GM23338 (cell line): ENCODE measurements around the gene RAB7B. TPM values are rescaled to one million over a fixed set of nuclear protein-coding genes. Genes with fewer than 3 reads are reported as not detected.
A peak's percentile ranks its signal among the peaks of the same experiment; 100 is the strongest.

Experiments used
- ATAC-seq: fragments of 200-7000 bp; cut with Tn5 transposase; 3 replicates; pipeline ENCODE4 v1.9.1; 2020
- DNase-seq: peaks from one replicate; pipeline ENCODE4 v3.0.0-alpha.2; 2015; ENCODE audit warnings: low spot score
- H2AFZ ChIP-seq: fragments of 200-600 bp; sonication (generic); 2 replicates; pipeline ENCODE4 v1.8.0; 2016; ENCODE audit warnings: antibody characterized with exemption, mild to moderate bottlenecking, moderate library complexity
- H3F3A ChIP-seq: fragments of 200-600 bp; sonication (generic); replicated peaks from 2 replicates; pipeline ENCODE4 v1.8.0; 2017; ENCODE audit warnings: antibody characterized with exemption, mixed run types, low read depth
- H3K27ac ChIP-seq: fragments of 200-600 bp; sonication (generic); 2 replicates; pipeline ENCODE4 v1.6.1; 2016; ENCODE audit warnings: low read depth
- H3K27me3 ChIP-seq: fragments of 200-600 bp; sonication (generic); 2 replicates; pipeline ENCODE4 v1.8.0; 2016; ENCODE audit warnings: mild to moderate bottlenecking, mixed run types, moderate library complexity; ENCODE audit not compliant: insufficient read depth
- H3K36me3 ChIP-seq: fragments of 200-600 bp; sonication (generic); 2 replicates; pipeline ENCODE4 v1.8.0; 2016; ENCODE audit warnings: mild to moderate bottlenecking; ENCODE audit not compliant: insufficient read depth
- H3K4me1 ChIP-seq: fragments of 200-600 bp; sonication (generic); 2 replicates; pipeline ENCODE4 v1.8.0; 2016; ENCODE audit warnings: mild to moderate bottlenecking, moderate library complexity; ENCODE audit not compliant: insufficient read depth
- H3K4me2 ChIP-seq: fragments of 200-600 bp; sonication (generic); 2 replicates; pipeline ENCODE4 v1.7.1; 2017; ENCODE audit warnings: mixed run types
- H3K4me3 ChIP-seq: fragments of 200-600 bp; sonication (generic); 2 replicates; pipeline ENCODE4 v1.6.1; 2016; ENCODE audit warnings: mixed run types
- H3K79me2 ChIP-seq: fragments of 200-600 bp; sonication (generic); replicated peaks from 2 replicates; pipeline ENCODE4 v1.8.0; 2017; ENCODE audit warnings: mild to moderate bottlenecking; ENCODE audit not compliant: insufficient read depth
- H3K9me2 ChIP-seq: fragments of 200-600 bp; sonication (generic); 2 replicates; pipeline ENCODE4 v1.8.0; 2017; ENCODE audit not compliant: insufficient read depth
- H4K20me1 ChIP-seq: fragments of 200-600 bp; sonication (generic); replicated peaks from 2 replicates; pipeline ENCODE4 v1.8.0; 2017; ENCODE audit warnings: mild to moderate bottlenecking; ENCODE audit not compliant: insufficient read depth
- H3K27ac Mint-ChIP-seq: 2 replicates; pipeline ENCODE4 v1.8.0; 2020; ENCODE audit warnings: inconsistent platforms, mild to moderate bottlenecking, moderate library complexity, mixed read lengths
- H3K27me3 Mint-ChIP-seq: 3 replicates; pipeline ENCODE4 v1.8.0; 2022; ENCODE audit warnings: low read depth, mild to moderate bottlenecking, moderate library complexity, mixed read lengths, inconsistent platforms; ENCODE audit not compliant: insufficient read depth, poor library complexity
- H3K36me3 Mint-ChIP-seq: 3 replicates; pipeline ENCODE4 v1.8.0; 2021; ENCODE audit warnings: low read depth, mild to moderate bottlenecking, inconsistent platforms, moderate library complexity, mixed read lengths
- H3K4me1 Mint-ChIP-seq: 3 replicates; pipeline ENCODE4 v1.8.0; 2020; ENCODE audit warnings: mild to moderate bottlenecking, inconsistent platforms, mixed read lengths
- H3K4me3 Mint-ChIP-seq: 3 replicates; pipeline ENCODE4 v1.8.0; 2021; ENCODE audit warnings: moderate library complexity, mild to moderate bottlenecking, inconsistent platforms, mixed read lengths
- H3K9me3 Mint-ChIP-seq: 3 replicates; pipeline ENCODE4 v1.8.0; 2020; ENCODE audit warnings: moderate library complexity, mild to moderate bottlenecking, inconsistent platforms, mixed read lengths
- CREB1 ChIP-seq: fragments of 250-450 bp; sonication (Bioruptor Pico); IDR thresholded peaks from 2 replicates; pipeline ENCODE4 v1.5.0; 2020; ENCODE audit warnings: low read depth, mild to moderate bottlenecking, moderate library complexity
- CTCF ChIP-seq, 2 experiments: fragments of 200-600 bp in 1 of 2; sonication (generic) in 1 of 2; conservative IDR thresholded peaks; 2 replicates each; pipeline versions ENCODE4 v1.5.1 to v1.6.1; 2016 to 2017; ENCODE audit warnings: antibody characterized with exemption in 2 of 2, low read depth in 2 of 2, mild to moderate bottlenecking in 2 of 2, moderate library complexity in 1 of 2
- JUNB ChIP-seq: IDR thresholded peaks from one replicate; pipeline ENCODE4 v1.6.1; 2016; ENCODE audit warnings: antibody characterized with exemption; ENCODE audit not compliant: unreplicated experiment
- POLR2AphosphoS5 ChIP-seq: IDR thresholded peaks from 2 replicates; pipeline ENCODE4 v1.6.1; 2016; ENCODE audit warnings: antibody characterized with exemption, low read depth
- STAT1 ChIP-seq: IDR thresholded peaks from one replicate; pipeline ENCODE4 v1.6.1; 2016; ENCODE audit warnings: antibody characterized with exemption; ENCODE audit not compliant: unreplicated experiment
- ZNF114 ChIP-seq: fragments of 250-450 bp; sonication (Bioruptor Pico); IDR thresholded peaks from 2 replicates; pipeline ENCODE4 v1.5.0; 2020; ENCODE audit warnings: mild to moderate bottlenecking, moderate library complexity
- ZNF331 ChIP-seq: fragments of 250-450 bp; sonication (Bioruptor Pico); IDR thresholded peaks from 2 replicates; pipeline ENCODE4 v1.5.0; 2020; ENCODE audit warnings: low read depth, mild to moderate bottlenecking, moderate library complexity
- ZNF462 ChIP-seq: fragments of 250-450 bp; sonication (Bioruptor Pico); IDR thresholded peaks from 2 replicates; pipeline ENCODE4 v1.5.0; 2020; ENCODE audit warnings: mild to moderate bottlenecking, moderate library complexity
- polyA plus RNA-seq: library from polyadenylated mRNA; unstranded; fragments of >200 nt; fragmentation: Nextera tagmentation; extraction: Ambion mirVana; gene quantifications from 2 replicates; pipeline ENCODE4 v1.2.1, GENCODE V29; 2016
- total RNA-seq: library from RNA; depleted of rRNA; stranded (reverse); fragments of >200 nt; shearing (Covaris generic); gene quantifications from 2 replicates; pipeline ENCODE4 v1.2.3, GENCODE V29; 2014

RAB7B gene
- total and polyA plus RNA-seq, 2 experiments from 2014 or later, result not detected

GRCh38 chr1:205985330-205986005 lies 17.7 kb downstream of the RAB7B start (continued):
- TF ChIP-seq CREB1, result no peak
- no peak for TF ChIP-seq CTCF (conservative IDR thresholded peaks at IDR 0.05; ENCODE audit: low read depth in 2 of 2)
- no peak for TF ChIP-seq STAT1
- TF ChIP-seq ZNF114, result no peak

- no peak for TF ChIP-seq POLR2AphosphoS5
- peak; percentile 65 to 93 for TF ChIP-seq CTCF (conservative IDR thresholded peaks at IDR 0.05; ENCODE audit: low read depth in 2 of 2)
- no peak for TF ChIP-seq JUNB
- TF ChIP-seq ZNF331 (CRISPR knock-in tag), result no peak
- Mint-ChIP-seq H3K4me1 (no peaks in the 10 kb centered on the region), H3K9me3 (peaks cover 5% of the 10 kb centered on the region; the same call in 2 of the 3 replicates), H3K27ac (no peak overlapping the region), H3K36me3 (no peaks in the 10 kb centered on the region), H3K27me3 (peaks cover 7% of the 10 kb centered on the region), H3K4me3 (no peak overlapping the region)
- Histone ChIP-seq H3K4me3 (no peak overlapping the region), H3K36me3 (no peaks in the 10 kb centered on the region), H3K79me2 (no peaks in the 10 kb centered on the region), H3K4me1 (no peaks in the 10 kb centered on the region), H3K27me3 (no peaks in the 10 kb centered on the region), H3K9me2 (no peaks in the 10 kb centered on the region), H3F3A (no peaks in the 10 kb centered on the region), H2AFZ (peak overlapping the region; percentile 76; the same call in 1 of the 2 replicates), H3K27ac (no peak overlapping the region), H3K4me2 (no peak overlapping the region), H4K20me1 (no peaks in the 10 kb centered on the region; the same call in 1 of the 2 replicates)
- DNase-seq, result peak; percentile 86
- peak; percentile 97 for ATAC-seq
These were observed 19.1 kb downstream of the RAB7B start for GRCh38 chr1:205983925-205984725.

- H3K27me3 Mint-ChIP-seq, result peaks cover 10% of the 10 kb centered on the region
- H2AFZ ChIP-seq, result no peak overlapping the region
- H3K27ac ChIP-seq, result no peak overlapping the region
- H3K9me3 Mint-ChIP-seq, result peaks cover 5% of the 10 kb centered on the region; the same call in 2 of the 3 replicates
- no peaks in the 10 kb centered on the region for H3K4me1 ChIP-seq
- H3K4me3 ChIP-seq, result no peak overlapping the region
- no peak overlapping the region for H3K4me3 Mint-ChIP-seq
- no peaks in the 10 kb centered on the region for H3K79me2 ChIP-seq
- no peaks in the 10 kb centered on the region for H3F3A ChIP-seq
- DNase-seq (no peak), ATAC-seq (no peak)
- H3K27ac Mint-ChIP-seq, result no peak overlapping the region
- no peaks in the 10 kb centered on the region for H3K9me2 ChIP-seq
- H4K20me1 ChIP-seq, result no peaks in the 10 kb centered on the region
- no peak overlapping the region for H3K4me2 ChIP-seq
- H3K36me3 ChIP-seq, result no peaks in the 10 kb centered on the region
- H3K36me3 Mint-ChIP-seq, result no peaks in the 10 kb centered on the region
- H3K27me3 ChIP-seq, result no peaks in the 10 kb centered on the region
- peaks cover 2% of the 10 kb centered on the region; the same call in 2 of the 3 replicates for H3K4me1 Mint-ChIP-seq
- TF ChIP-seq ZNF462 (CRISPR knock-in tag), result no peak
These were observed 21.9 kb downstream of the RAB7B start for GRCh38 chr1:205981257-205981656.
